Activated naive CD8-positive, alpha-beta T cell (primary cell): ENCODE measurements around the gene SLC16A12.
"Not testable (repeated sequence)": the region's sequence is repeated elsewhere in the genome, so short reads cannot be mapped to it uniquely, and the experiment has no call there.

ENCODE experiments used
- H3K27ac Mint-ChIP-seq: one replicate; pipeline ENCODE4 v1.8.0; 2021; ENCODE audit warnings: mixed read lengths
- H3K27me3 Mint-ChIP-seq: one replicate; pipeline ENCODE4 v1.8.0; 2021; ENCODE audit warnings: mixed read lengths
- H3K36me3 Mint-ChIP-seq: one replicate; pipeline ENCODE4 v1.8.0; 2021; ENCODE audit warnings: mixed read lengths
- H3K4me1 Mint-ChIP-seq: one replicate; pipeline ENCODE4 v1.8.0; 2021; ENCODE audit warnings: low read depth, mixed read lengths
- H3K4me3 Mint-ChIP-seq: one replicate; pipeline ENCODE4 v1.8.0; 2021; ENCODE audit warnings: mild to moderate bottlenecking, mixed read lengths
- H3K9me3 Mint-ChIP-seq: one replicate; pipeline ENCODE4 v1.8.0; 2021; ENCODE audit warnings: low read depth, mixed read lengths

The SLC16A12 gene

GRCh38 chr10:89414146-89414878 lies 121.1 kb downstream of the SLC16A12 start, which contains the start of gene IFIT5:
Gene IFIT5, plus strand, starts transcription at chr10:89414568. Its CDS starts 231 bp downstream, at chr10:89414799.
- Mint-ChIP-seq H3K27ac (peak within 1 kb of the TSS; percentile 95), H3K4me3 (peak within 1 kb of the TSS; percentile 92), H3K27me3 (no peaks in the 10 kb centered on the region), H3K36me3 (peaks cover 8% of the 10 kb centered on the region), H3K4me1 (peaks cover 56% of the 10 kb centered on the region), H3K9me3 (no peaks in the 10 kb centered on the region)

DNA sequence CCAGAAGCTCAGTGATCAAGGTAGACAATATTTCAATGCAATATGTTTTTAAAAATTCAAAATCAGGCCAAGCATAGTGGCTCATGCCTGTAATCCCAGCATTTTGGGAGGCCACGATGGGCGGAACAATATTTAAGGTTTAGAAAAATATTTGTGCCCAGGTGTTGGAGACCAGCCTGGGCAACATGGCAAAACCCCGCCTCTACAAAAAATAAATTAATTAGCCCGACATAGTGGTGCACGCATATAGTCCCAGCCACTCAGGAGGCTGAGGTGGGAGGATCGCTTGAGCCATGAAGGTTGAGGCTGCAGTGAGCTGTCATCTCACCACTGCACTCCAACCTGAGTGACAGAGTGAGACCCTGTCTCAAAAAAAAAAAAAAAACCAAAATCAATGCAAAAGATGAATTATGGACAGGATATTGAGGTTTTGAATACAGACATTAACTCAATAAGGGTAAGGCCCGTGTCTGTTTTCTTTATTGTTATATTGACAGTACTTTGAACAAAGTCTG lies 121.9 kb downstream of the SLC16A12 start:
- H3K9me3 Mint-ChIP-seq = no peaks in the 10 kb centered on the region
- peaks cover 50% of the 10 kb centered on the region for H3K4me1 Mint-ChIP-seq
- H3K36me3 Mint-ChIP-seq = peaks cover 8% of the 10 kb centered on the region
- no peaks in the 10 kb centered on the region for H3K27me3 Mint-ChIP-seq
- H3K4me3 Mint-ChIP-seq = peak overlapping the region; percentile 92
- peak overlapping the region; percentile 95 for H3K27ac Mint-ChIP-seq

DNA sequence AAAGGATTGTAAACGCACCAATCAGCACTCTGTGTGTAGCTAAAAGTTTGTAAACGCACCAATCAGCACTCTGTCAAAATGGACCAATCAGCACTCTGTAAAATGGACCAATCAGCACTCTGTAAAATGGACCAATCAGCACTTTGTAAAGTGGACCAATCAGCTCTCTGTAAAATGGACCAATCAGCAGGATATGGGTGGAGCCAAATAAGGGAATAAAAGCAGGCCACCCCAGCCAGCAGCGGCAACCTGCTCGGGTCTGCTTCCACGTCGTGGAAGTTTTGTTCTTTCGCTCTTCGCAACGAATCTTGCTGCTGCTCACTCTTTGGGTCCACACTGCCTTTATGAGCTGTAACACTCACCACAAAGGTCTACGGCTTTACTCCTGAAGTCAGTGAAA lies 123.1 kb downstream of the SLC16A12 start:
- Mint-ChIP-seq H3K27ac (peak overlapping the region; percentile 88), H3K4me1 (peaks cover 39% of the 10 kb centered on the region), H3K4me3 (peak overlapping the region; percentile 78)
- not testable (repeated sequence) for H3K9me3 Mint-ChIP-seq, H3K36me3 Mint-ChIP-seq, H3K27me3 Mint-ChIP-seq

- not testable (repeated sequence) for H3K4me3 Mint-ChIP-seq, H3K27me3 Mint-ChIP-seq
Observed at GRCh38 chr10:89411135-89411534, 124.3 kb downstream of the SLC16A12 start.

DNA sequence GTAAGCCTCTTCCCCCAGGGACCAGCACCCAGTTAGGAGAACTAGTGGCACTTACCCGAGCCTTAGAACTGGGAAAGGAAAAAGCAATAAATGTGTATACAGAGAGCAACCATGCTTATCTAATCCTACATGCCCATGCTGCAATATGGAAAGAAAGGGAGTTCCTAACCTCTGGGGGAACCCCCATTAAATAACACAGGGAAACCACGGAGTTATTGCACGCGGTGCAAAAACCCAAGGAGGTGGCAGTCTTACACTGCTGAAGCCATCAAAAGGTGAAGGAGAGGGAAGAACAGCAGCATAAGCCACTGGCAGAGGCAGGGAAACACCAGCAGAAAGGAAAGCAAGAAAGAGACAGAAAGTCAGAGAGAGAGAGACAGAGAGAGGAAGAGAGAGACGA lies 124.8 kb downstream of the SLC16A12 start:
- H3K27me3 Mint-ChIP-seq = not testable (repeated sequence)
- peaks cover 25% of the 10 kb centered on the region for H3K4me1 Mint-ChIP-seq

More at GRCh38 chr10:89411135-89411534, 124.3 kb downstream of the SLC16A12 start:
- H3K9me3 Mint-ChIP-seq, H3K27ac Mint-ChIP-seq: not testable (repeated sequence)
- peaks cover 10% of the 10 kb centered on the region for H3K36me3 Mint-ChIP-seq
- H3K4me1 Mint-ChIP-seq = peaks cover 31% of the 10 kb centered on the region

GRCh38 chr10:89409282-89409681 lies 126.1 kb downstream of the SLC16A12 start:
- H3K9me3 Mint-ChIP-seq, H3K27me3 Mint-ChIP-seq, H3K27ac Mint-ChIP-seq, H3K4me3 Mint-ChIP-seq: not testable (repeated sequence)
- Mint-ChIP-seq H3K4me1 (peaks cover 20% of the 10 kb centered on the region), H3K36me3 (peaks cover 19% of the 10 kb centered on the region)

More for the DNA sequence above, 124.8 kb downstream of the SLC16A12 start:
- not testable (repeated sequence) for H3K27ac Mint-ChIP-seq, H3K9me3 Mint-ChIP-seq, H3K4me3 Mint-ChIP-seq
- peaks cover 14% of the 10 kb centered on the region for H3K36me3 Mint-ChIP-seq

DNA sequence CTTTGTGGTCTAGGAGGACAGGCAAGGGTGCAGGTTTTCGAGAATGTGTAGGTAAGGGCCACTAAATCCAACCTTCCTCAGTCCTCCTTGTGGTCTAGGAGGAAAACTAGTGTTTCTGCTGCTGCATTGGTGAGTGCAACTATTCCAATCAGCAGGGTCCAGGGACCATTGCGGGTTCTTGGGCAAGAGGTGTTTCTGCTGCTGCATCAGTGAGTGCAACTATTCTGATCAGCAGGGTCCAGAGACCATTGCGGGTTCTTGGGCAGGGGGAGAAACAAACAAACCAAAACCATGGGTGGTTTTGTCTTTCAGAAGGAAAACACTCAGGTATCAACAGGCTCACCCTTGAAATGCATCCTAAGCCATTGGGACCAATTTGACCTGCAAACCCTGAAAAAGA lies 127.6 kb downstream of the SLC16A12 start:
- not testable (repeated sequence) for H3K4me3 Mint-ChIP-seq, H3K9me3 Mint-ChIP-seq, H3K4me1 Mint-ChIP-seq, H3K27ac Mint-ChIP-seq, H3K27me3 Mint-ChIP-seq
- peaks cover 29% of the 10 kb centered on the region for H3K36me3 Mint-ChIP-seq

DNA sequence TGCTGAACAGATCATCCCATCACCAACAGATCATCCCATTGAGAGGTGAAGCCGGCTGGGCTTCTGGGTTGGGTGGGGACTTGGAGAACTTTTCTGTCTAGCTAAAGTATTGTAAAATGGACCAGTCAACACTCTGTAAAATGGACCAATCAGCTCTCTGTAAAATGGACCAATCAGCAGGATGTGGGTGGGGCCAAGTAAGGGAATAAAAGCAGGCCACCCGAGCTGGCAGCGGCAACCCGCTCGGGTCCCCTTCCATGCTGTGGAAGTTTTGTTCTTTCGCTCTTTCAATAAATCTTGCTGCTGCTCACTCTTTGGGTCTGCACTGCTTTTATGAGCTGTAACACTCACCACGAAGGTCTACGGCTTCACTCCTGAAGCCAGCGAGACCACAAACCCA lies 129.2 kb downstream of the SLC16A12 start:
- not testable (repeated sequence) for H3K9me3 Mint-ChIP-seq, H3K4me3 Mint-ChIP-seq, H3K27ac Mint-ChIP-seq, H3K4me1 Mint-ChIP-seq, H3K27me3 Mint-ChIP-seq
- H3K36me3 Mint-ChIP-seq = peaks cover 29% of the 10 kb centered on the region

- Mint-ChIP-seq H3K9me3 (no peaks in the 10 kb centered on the region), H3K27ac (no peak overlapping the region), H3K4me3 (no peak overlapping the region), H3K4me1 (peaks cover 11% of the 10 kb centered on the region), H3K36me3 (peaks cover 37% of the 10 kb centered on the region), H3K27me3 (no peaks in the 10 kb centered on the region)
Observed at GRCh38 chr10:89404104-89405047, 131.0 kb downstream of the SLC16A12 start.

DNA sequence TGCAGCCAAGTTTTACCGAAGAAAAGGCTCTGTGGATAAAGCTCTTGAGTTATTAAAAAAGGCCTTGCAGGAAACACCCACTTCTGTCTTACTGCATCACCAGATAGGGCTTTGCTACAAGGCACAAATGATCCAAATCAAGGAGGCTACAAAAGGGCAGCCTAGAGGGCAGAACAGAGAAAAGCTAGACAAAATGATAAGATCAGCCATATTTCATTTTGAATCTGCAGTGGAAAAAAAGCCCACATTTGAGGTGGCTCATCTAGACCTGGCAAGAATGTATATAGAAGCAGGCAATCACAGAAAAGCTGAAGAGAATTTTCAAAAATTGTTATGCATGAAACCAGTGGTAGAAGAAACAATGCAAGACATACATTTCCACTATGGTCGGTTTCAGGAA lies 132.4 kb downstream of the SLC16A12 start:
- Mint-ChIP-seq H3K9me3 (no peaks in the 10 kb centered on the region), H3K4me3 (no peak overlapping the region), H3K27me3 (no peaks in the 10 kb centered on the region), H3K36me3 (peaks cover 43% of the 10 kb centered on the region), H3K4me1 (peaks cover 24% of the 10 kb centered on the region), H3K27ac (no peak overlapping the region)

- Mint-ChIP-seq H3K4me1 (peaks cover 44% of the 10 kb centered on the region), H3K27me3 (no peaks in the 10 kb centered on the region)
Observed at GRCh38 chr10:89399956-89400355, 135.4 kb downstream of the SLC16A12 start.

DNA sequence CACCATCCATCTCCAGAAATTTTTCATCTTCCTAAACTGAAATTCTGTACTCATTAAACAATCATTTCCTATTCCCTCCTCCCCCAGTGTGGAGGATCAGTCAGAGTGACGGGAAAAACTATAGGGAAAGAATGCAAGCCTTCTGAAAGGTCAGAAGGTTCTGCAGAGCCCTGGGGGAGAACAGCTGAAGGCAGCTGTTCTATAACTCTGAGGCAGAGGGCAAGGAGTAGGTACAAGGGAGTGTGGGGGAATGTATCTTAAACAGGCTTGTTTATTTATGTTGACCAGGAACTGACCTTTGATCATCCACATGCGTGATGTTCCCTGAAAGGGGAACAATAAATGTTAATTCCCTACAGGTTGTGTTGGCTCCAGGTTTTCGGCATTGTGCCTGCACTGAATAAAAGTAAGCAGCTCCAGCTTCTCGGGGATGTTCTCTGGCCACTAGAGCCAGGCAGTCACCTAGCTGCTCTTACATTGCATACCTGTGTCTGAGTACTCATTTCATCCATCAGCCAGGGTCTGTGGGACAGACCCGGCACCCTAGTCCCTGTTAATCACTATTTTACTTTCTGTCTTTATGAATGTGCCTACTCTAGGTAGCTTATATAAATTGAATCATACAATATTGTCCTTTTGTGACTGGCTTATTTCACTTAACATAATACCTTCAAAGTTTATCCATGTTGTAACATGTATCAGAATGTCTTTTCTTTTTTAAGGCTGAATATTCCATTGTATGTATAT lies 137.2 kb downstream of the SLC16A12 start:
- no peaks in the 10 kb centered on the region for H3K27me3 Mint-ChIP-seq
- H3K9me3 Mint-ChIP-seq = no peaks in the 10 kb centered on the region
- H3K36me3 Mint-ChIP-seq = peaks cover 40% of the 10 kb centered on the region
- no peak overlapping the region for H3K4me3 Mint-ChIP-seq
- H3K4me1 Mint-ChIP-seq = peaks cover 58% of the 10 kb centered on the region
- H3K27ac Mint-ChIP-seq = no peak overlapping the region

More at GRCh38 chr10:89399956-89400355, 135.4 kb downstream of the SLC16A12 start:
- Mint-ChIP-seq H3K27ac (no peak overlapping the region), H3K9me3 (no peaks in the 10 kb centered on the region), H3K4me3 (no peak overlapping the region), H3K36me3 (peaks cover 50% of the 10 kb centered on the region)

GRCh38 chr10:89395141-89395540 lies 140.3 kb downstream of the SLC16A12 start:
- Mint-ChIP-seq H3K27ac (no peak overlapping the region), H3K36me3 (peaks cover 29% of the 10 kb centered on the region), H3K4me1 (peaks cover 68% of the 10 kb centered on the region), H3K27me3 (no peaks in the 10 kb centered on the region), H3K9me3 (no peaks in the 10 kb centered on the region), H3K4me3 (peak overlapping the region; percentile 73)

- Mint-ChIP-seq H3K27me3 (no peaks in the 10 kb centered on the region), H3K4me1 (peaks cover 57% of the 10 kb centered on the region), H3K9me3 (no peaks in the 10 kb centered on the region), H3K4me3 (peak overlapping the region; percentile 88), H3K36me3 (peaks cover 22% of the 10 kb centered on the region), H3K27ac (no peak overlapping the region)
Observed at GRCh38 chr10:89393898-89394297, 141.5 kb downstream of the SLC16A12 start.
